GM12891 (cell line): ENCODE data around the gene LYAR.

ENCODE experiments used
- POLR2A ChIP-seq: IDR thresholded peaks from 2 replicates; pipeline ENCODE4 v1.6.1; 2011; ENCODE audit warnings: low read depth, low read length, control low read depth
- POLR2AphosphoS5 ChIP-seq: IDR thresholded peaks from 2 replicates; pipeline ENCODE4 v1.6.1; 2011; ENCODE audit warnings: low read depth, low read length, control low read depth
- SPI1 ChIP-seq: IDR thresholded peaks from 2 replicates; pipeline ENCODE4 v1.6.1; 2011; ENCODE audit warnings: low read depth, low read length, control low read depth
- TAF1 ChIP-seq: IDR thresholded peaks from 2 replicates; pipeline ENCODE4 v1.6.1; 2011; ENCODE audit warnings: low read depth, low read length, control low read depth

DNA sequence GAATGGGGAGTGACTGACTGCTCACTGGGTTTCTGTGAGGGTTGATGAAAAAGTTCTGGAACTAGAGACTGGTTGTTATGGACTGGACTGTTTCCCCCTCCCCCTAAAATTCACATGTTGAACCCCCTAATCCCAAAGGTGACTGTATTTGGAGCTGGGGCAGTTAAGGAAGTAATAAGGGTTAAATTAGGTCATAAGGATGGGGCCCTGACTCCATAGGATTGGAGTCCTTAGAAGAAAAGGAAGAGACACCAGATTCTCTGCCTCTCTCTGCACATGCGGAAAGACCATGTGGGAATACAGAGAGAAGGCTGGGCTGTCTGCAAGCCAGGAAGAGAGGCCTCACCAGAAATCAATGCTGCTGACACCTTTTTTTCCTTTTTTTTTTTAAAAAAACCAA, 38.3 kb upstream of the LYAR start:
- TF ChIP-seq POLR2AphosphoS5, result no peak
- TF ChIP-seq POLR2A, result no peak
- no peak for TF ChIP-seq TAF1
- no peak for TF ChIP-seq SPI1
